HepG2 (cell line): Measurements from ENCODE around the gene HAT1. TPM values are rescaled to one million over a fixed set of nuclear protein-coding genes. Genes with fewer than 3 reads are reported as not detected.

Experiments
- ARNT2 ChIP-seq: sonication (generic); formaldehyde crosslinking; IDR thresholded peaks from 2 replicates; pipeline ENCODE4 v1.8.0; 2022; ENCODE audit warnings: mild to moderate bottlenecking, low read depth, missing genetic modification reagents, moderate library complexity
- ATF7 ChIP-seq, 2 experiments: fragments of 450-650 bp in 1 of 2; sonication (generic) in 1 of 2; formaldehyde crosslinking in 1 of 2; IDR thresholded peaks; 2 replicates each; pipeline versions ENCODE4 v1.4.0 to v1.6.1; 2016 to 2020; ENCODE audit warnings: antibody characterized with exemption in 1 of 2, mild to moderate bottlenecking in 1 of 2, missing genetic modification reagents in 1 of 2
- HOXA7 ChIP-seq: sonication (generic); formaldehyde crosslinking; IDR thresholded peaks from 2 replicates; pipeline ENCODE4 v1.8.1; 2022; ENCODE audit warnings: mild to moderate bottlenecking, missing genetic modification reagents, moderate library complexity
- JUNB ChIP-seq: sonication (generic); formaldehyde crosslinking; IDR thresholded peaks from 2 replicates; pipeline ENCODE4 v1.8.0; 2022; ENCODE audit warnings: missing genetic modification reagents, mild to moderate bottlenecking, borderline replicate concordance
- MXI1 ChIP-seq: IDR thresholded peaks from 3 replicates; pipeline ENCODE4 v1.6.1; 2012; ENCODE audit warnings: low read depth, low read length, inconsistent platforms, borderline replicate concordance
- NFKBIZ ChIP-seq: IDR thresholded peaks from 2 replicates; pipeline ENCODE4 v1.6.1; 2018; ENCODE audit warnings: missing genetic modification reagents, missing compliant biosample characterization
- PAWR ChIP-seq: sonication (generic); formaldehyde crosslinking; IDR thresholded peaks from 2 replicates; pipeline ENCODE4 v1.4.0; 2020; ENCODE audit warnings: missing genetic modification reagents, mild to moderate bottlenecking, borderline replicate concordance
- SRSF9 ChIP-seq: fragments of 200-400 bp; formaldehyde crosslinking; IDR thresholded peaks from 2 replicates; pipeline ENCODE4 v1.6.1; 2018; ENCODE audit warnings: borderline replicate concordance, mild to moderate bottlenecking, low read depth, low read length; ENCODE audit not compliant: insufficient read depth, poor library complexity, severe bottlenecking
- ZNF143 ChIP-seq: sonication (generic); formaldehyde crosslinking; IDR thresholded peaks from 2 replicates; pipeline ENCODE4 v1.4.0; 2020; ENCODE audit warnings: missing genetic modification reagents
- ZNF556 ChIP-seq: sonication (generic); formaldehyde crosslinking; IDR thresholded peaks from 2 replicates; pipeline ENCODE4 v1.4.0; 2020; ENCODE audit warnings: mild to moderate bottlenecking, missing genetic modification reagents, borderline replicate concordance
- ZNF839 ChIP-seq: sonication (generic); formaldehyde crosslinking; IDR thresholded peaks from 2 replicates; pipeline ENCODE4 v1.4.0; 2020; ENCODE audit warnings: missing genetic modification reagents, mild to moderate bottlenecking, borderline replicate concordance
- ZNF879 ChIP-seq: sonication (generic); formaldehyde crosslinking; IDR thresholded peaks from 2 replicates; pipeline ENCODE4 v1.8.1; 2023; ENCODE audit warnings: missing genetic modification reagents
- polyA plus RNA-seq, 8 experiments: library from polyadenylated mRNA; depleted of rRNA in 3 of 8; stranded (reverse) in 7 of 8; unstranded in 1 of 8; fragments of >200 nt; fragmentation: Illumina TruSeq in 4 of 8; extraction: Trizol in 4 of 8; gene quantifications; 2 replicates each; pipeline versions ENCODE4 v1.2.1 to v1.2.3, GENCODE V29; 2011 to 2016; ENCODE audit warnings: low read depth in 4 of 8, missing spikeins in 1 of 8, mixed read lengths in 1 of 8; ENCODE audit not compliant: insufficient read depth in 1 of 8
- total RNA-seq, 5 experiments: library from RNA; depleted of rRNA; stranded (reverse); fragments of >200 nt; fragmentation: Illumina TruSeq; extraction: Trizol; gene quantifications; 2 replicates each; pipeline ENCODE4 v1.2.3, GENCODE V29; 2016; ENCODE audit warnings: low read depth in 1 of 5
- TF ChIP-seq, protein P1 (sequence below), 2 experiments: fragments of 450-650 bp in 1 of 2; sonication (generic) in 1 of 2; formaldehyde crosslinking in 1 of 2; IDR thresholded peaks; 2 replicates each; pipeline versions ENCODE4 v1.6.1 to v1.8.0; 2016 to 2022; ENCODE audit warnings: antibody characterized with exemption in 1 of 2, mild to moderate bottlenecking in 1 of 2, missing genetic modification reagents in 1 of 2
- TF ChIP-seq, protein P2 (sequence below): sonication (generic); formaldehyde crosslinking; IDR thresholded peaks from 2 replicates; pipeline ENCODE4 v1.5.0; 2020; ENCODE audit warnings: missing genetic modification reagents
- TF ChIP-seq, protein P3 (sequence below): sonication (generic); formaldehyde crosslinking; IDR thresholded peaks from 2 replicates; pipeline ENCODE4 v1.5.0; 2020; ENCODE audit warnings: missing genetic modification reagents

Gene HAT1
- total and polyA plus RNA-seq, 2 of the 13 experiments (the other 11 are each of a cell fraction or from before 2014, with no cell fraction given): 45.4 to 119 TPM

DNA sequence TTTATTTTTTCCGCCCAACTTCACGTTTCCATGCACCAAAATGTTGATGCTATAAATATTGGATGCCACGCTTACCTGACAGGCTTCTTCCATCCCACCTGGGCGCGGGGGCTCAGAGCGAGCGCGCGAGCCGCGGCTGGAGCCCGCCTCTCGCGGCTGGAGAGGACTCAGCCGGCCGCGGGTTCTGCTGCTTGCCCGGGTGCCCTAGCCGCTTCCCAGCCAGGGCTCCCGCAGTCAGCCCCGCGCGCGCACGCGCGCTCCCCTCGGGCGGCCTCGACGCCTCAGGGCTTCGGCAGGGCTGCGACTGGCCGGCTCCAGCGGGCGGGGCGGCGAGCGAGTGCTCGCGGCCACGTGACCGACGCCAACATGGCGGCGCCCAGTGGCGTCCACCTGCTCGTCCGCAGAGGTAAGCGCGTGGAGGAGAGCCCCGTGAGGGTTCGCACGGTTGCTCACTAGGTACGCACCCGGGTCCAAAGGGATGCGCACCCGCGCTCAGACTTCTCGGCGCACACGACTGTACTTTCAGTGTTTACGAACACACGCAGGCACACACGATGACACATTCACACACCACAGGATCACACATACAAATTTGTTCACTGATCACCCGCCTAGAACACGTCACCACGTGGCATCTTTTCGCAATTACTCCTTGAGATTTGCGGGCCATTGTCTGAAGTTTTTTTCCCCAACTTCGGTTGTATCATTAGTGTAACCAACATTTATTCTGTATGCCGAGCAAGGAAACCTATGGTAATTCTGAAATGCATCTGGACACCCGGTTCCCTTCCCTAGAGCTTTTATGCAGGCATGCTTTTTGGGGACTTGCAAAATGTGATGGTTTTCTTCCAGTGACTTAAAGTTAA is 77.6 kb downstream of the HAT1 start, which contains the start of gene METAP1D (continued):
- TF ChIP-seq, protein P1, sequence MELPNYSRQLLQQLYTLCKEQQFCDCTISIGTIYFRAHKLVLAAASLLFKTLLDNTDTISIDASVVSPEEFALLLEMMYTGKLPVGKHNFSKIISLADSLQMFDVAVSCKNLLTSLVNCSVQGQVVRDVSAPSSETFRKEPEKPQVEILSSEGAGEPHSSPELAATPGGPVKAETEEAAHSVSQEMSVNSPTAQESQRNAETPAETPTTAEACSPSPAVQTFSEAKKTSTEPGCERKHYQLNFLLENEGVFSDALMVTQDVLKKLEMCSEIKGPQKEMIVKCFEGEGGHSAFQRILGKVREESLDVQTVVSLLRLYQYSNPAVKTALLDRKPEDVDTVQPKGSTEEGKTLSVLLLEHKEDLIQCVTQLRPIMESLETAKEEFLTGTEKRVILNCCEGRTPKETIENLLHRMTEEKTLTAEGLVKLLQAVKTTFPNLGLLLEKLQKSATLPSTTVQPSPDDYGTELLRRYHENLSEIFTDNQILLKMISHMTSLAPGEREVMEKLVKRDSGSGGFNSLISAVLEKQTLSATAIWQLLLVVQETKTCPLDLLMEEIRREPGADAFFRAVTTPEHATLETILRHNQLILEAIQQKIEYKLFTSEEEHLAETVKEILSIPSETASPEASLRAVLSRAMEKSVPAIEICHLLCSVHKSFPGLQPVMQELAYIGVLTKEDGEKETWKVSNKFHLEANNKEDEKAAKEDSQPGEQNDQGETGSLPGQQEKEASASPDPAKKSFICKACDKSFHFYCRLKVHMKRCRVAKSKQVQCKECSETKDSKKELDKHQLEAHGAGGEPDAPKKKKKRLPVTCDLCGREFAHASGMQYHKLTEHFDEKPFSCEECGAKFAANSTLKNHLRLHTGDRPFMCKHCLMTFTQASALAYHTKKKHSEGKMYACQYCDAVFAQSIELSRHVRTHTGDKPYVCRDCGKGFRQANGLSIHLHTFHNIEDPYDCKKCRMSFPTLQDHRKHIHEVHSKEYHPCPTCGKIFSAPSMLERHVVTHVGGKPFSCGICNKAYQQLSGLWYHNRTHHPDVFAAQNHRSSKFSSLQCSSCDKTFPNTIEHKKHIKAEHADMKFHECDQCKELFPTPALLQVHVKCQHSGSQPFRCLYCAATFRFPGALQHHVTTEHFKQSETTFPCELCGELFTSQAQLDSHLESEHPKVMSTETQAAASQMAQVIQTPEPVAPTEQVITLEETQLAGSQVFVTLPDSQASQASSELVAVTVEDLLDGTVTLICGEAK (IDR thresholded peaks at IDR 0.05): no peak
- TF ChIP-seq, protein P1 (CRISPR knock-in tag; IDR thresholded peaks at IDR 0.05): peak; percentile 95
- TF ChIP-seq, protein P2, sequence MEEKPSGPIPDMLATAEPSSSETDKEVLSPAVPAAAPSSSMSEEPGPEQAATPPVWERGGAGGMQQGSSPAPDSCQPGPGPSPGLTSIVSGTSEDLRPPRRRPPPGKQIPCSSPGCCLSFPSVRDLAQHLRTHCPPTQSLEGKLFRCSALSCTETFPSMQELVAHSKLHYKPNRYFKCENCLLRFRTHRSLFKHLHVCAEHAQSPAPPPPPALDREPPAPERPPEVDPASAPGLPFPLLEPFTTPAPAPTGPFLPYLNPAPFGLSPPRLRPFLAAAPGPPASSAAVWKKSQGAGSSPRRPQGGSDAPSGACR (CRISPR knock-in tag): peak; percentile 79; the same call in 1 of the 2 replicates
- TF ChIP-seq, protein P3, sequence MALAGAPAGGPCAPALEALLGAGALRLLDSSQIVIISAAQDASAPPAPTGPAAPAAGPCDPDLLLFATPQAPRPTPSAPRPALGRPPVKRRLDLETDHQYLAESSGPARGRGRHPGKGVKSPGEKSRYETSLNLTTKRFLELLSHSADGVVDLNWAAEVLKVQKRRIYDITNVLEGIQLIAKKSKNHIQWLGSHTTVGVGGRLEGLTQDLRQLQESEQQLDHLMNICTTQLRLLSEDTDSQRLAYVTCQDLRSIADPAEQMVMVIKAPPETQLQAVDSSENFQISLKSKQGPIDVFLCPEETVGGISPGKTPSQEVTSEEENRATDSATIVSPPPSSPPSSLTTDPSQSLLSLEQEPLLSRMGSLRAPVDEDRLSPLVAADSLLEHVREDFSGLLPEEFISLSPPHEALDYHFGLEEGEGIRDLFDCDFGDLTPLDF: peak; percentile 81
- TF ChIP-seq ZNF556 (CRISPR knock-in tag): peak; percentile 97
- no peak; the same call in 1 of the 2 replicates for TF ChIP-seq ZNF879
- TF ChIP-seq ATF7 (IDR thresholded peaks at IDR 0.05): 0 out of 2 replicates have a peak, but pooled peaks have one; percentile 8
- TF ChIP-seq ATF7 (CRISPR knock-in tag; IDR thresholded peaks at IDR 0.05): no peak
- peak; percentile 90; the same call in 1 of the 2 replicates for TF ChIP-seq NFKBIZ
- peak; percentile 88; the same call in 1 of the 2 replicates for TF ChIP-seq ZNF839 (CRISPR knock-in tag)
- no peak; the same call in 1 of the 2 replicates for TF ChIP-seq ZNF143 (CRISPR knock-in tag)
- TF ChIP-seq SRSF9: no peak
- peak; percentile 62; the same call in 1 of the 2 replicates for TF ChIP-seq HOXA7 (CRISPR knock-in tag)
- TF ChIP-seq JUNB: peak; percentile 66; the same call in 1 of the 2 replicates
- TF ChIP-seq MXI1: peak; percentile 100
- no peak for TF ChIP-seq PAWR
- peak; percentile 97 for TF ChIP-seq ARNT2 (CRISPR knock-in tag)
